WERI-Rb-1 (cell line): Measurements from ENCODE around the gene PRKCA.
"Not testable (repeated sequence)": the region's sequence is repeated elsewhere in the genome, so short reads cannot be mapped to it uniquely, and the experiment has no call there.

Experiments
- DNase-seq: peaks from one replicate; pipeline ENCODE4 v3.0.0-alpha.2; 2020
- H3K27ac ChIP-seq: fragments of 250-450 bp; sonication (Bioruptor Pico); 2 replicates; pipeline ENCODE4 v1.5.1; 2020; ENCODE audit warnings: mild to moderate bottlenecking, moderate library complexity
- H3K27me3 ChIP-seq: fragments of 250-450 bp; sonication (Bioruptor Pico); 2 replicates; pipeline ENCODE4 v1.5.1; 2021; ENCODE audit warnings: mild to moderate bottlenecking, low read depth, moderate library complexity; ENCODE audit not compliant: insufficient read depth, severe bottlenecking
- H3K36me3 ChIP-seq: fragments of 250-450 bp; sonication (Bioruptor Pico); 2 replicates; pipeline ENCODE4 v1.5.1; 2020; ENCODE audit warnings: mild to moderate bottlenecking, moderate library complexity
- H3K4me3 ChIP-seq: 2 replicates; pipeline ENCODE4 v1.5.1; 2011; ENCODE audit warnings: low read depth, mild to moderate bottlenecking, control low read depth, low read length
- H3K9me3 ChIP-seq: fragments of 250-450 bp; sonication (Bioruptor Pico); 2 replicates; pipeline ENCODE4 v1.5.1; 2021; ENCODE audit warnings: mild to moderate bottlenecking, moderate library complexity; ENCODE audit not compliant: severe bottlenecking
- TF ChIP-seq, protein P1 (sequence below): IDR thresholded peaks from 2 replicates; pipeline ENCODE4 v1.5.1; 2011; ENCODE audit warnings: low read depth, mild to moderate bottlenecking, control low read depth, inconsistent platforms, low read length

PRKCA gene

DNA sequence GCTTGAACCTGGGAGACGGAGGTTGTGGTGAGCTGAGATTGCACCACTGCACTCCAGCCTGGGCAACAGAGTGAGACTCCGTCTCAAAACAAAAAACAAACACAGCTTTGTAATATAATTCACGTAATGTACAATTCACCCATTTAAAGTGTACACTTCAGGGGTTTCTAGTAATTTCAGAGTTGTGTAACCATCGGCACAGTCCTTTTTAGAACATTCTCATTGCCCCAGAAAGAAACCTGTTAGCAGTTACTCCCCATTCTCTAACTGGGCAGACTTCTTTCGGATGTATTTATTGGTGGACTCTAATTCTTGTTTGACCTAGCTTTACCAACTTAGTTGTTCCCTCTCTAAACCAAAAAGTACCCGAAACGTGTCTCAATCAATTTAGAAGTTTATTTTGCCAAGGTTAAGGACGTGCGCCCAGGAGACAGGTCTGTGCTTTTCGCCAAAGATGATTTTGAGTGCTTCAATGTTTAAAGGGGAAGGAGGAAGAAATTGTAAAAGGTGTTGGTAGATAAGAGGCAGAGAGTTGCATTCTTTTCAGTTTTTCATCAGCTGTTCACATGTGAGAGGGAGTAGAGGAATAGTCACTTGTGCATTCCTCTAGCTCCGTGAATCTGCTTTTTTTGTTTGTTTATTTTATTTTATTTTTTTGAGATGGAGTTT, 175.3 kb downstream of the PRKCA start:
- Histone ChIP-seq H3K9me3 (no peaks in the 10 kb centered on the region), H3K4me3 (no peak overlapping the region), H3K27ac (no peak overlapping the region), H3K36me3 (no peaks in the 10 kb centered on the region), H3K27me3 (no peaks in the 10 kb centered on the region)
- DNase-seq = no peak
- TF ChIP-seq, protein P1, sequence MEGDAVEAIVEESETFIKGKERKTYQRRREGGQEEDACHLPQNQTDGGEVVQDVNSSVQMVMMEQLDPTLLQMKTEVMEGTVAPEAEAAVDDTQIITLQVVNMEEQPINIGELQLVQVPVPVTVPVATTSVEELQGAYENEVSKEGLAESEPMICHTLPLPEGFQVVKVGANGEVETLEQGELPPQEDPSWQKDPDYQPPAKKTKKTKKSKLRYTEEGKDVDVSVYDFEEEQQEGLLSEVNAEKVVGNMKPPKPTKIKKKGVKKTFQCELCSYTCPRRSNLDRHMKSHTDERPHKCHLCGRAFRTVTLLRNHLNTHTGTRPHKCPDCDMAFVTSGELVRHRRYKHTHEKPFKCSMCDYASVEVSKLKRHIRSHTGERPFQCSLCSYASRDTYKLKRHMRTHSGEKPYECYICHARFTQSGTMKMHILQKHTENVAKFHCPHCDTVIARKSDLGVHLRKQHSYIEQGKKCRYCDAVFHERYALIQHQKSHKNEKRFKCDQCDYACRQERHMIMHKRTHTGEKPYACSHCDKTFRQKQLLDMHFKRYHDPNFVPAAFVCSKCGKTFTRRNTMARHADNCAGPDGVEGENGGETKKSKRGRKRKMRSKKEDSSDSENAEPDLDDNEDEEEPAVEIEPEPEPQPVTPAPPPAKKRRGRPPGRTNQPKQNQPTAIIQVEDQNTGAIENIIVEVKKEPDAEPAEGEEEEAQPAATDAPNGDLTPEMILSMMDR = no peak

DNA sequence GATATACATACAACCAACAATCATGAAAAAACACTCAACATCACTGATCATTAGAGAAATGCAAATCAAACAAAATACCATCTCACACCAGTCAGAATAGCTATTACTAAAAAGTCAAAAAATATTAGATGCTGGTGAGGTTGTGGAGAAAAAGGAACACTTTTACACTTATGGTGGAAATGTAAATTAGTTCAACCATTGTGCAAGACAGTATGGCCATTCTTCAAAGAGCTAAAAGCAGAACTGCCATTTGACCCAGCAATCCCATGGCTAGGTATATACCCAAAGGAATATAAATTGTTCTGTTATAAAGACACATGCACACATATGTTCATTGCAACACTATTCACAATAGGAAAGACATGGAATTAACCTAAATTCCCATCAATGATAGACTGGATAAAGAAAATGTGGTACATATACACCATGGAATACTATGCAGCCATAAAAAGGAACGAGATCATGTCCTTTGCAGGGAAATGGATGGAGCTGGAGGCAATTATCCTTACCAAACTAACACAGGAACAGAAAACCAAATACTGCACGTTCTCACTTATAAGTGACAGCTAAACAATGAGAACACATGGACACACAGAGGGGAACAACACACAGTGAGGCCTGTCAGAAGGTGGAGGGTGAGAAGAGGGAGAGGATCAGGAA, 176.9 kb downstream of the PRKCA start:
- H3K27me3 ChIP-seq, DNase-seq, H3K9me3 ChIP-seq, H3K36me3 ChIP-seq, H3K4me3 ChIP-seq, H3K27ac ChIP-seq: not testable (repeated sequence)

DNA sequence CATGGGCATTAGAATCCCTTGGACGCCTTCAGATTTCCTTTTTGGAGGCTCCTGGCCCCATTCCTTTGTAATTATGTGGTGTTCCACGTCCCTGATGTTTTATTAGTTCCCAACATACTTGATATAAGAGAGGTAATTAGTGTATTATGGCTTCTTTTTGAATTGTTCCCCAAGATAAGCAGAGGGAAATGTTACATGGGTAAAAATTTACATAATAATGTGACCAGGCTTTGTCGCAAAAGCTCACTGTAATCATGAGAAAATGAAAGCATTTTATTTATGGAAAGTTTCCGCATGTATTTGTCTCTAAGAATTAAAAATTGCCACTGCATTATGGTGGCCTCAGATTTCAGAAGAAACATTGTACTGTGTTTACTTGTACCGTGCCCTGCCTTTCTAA, 177.8 kb downstream of the PRKCA start:
- Histone ChIP-seq H3K27ac (no peak overlapping the region), H3K27me3 (no peaks in the 10 kb centered on the region), H3K36me3 (no peaks in the 10 kb centered on the region), H3K4me3 (no peak overlapping the region), H3K9me3 (no peaks in the 10 kb centered on the region)
- no peak for DNase-seq
- TF ChIP-seq, protein P1 = no peak

DNA sequence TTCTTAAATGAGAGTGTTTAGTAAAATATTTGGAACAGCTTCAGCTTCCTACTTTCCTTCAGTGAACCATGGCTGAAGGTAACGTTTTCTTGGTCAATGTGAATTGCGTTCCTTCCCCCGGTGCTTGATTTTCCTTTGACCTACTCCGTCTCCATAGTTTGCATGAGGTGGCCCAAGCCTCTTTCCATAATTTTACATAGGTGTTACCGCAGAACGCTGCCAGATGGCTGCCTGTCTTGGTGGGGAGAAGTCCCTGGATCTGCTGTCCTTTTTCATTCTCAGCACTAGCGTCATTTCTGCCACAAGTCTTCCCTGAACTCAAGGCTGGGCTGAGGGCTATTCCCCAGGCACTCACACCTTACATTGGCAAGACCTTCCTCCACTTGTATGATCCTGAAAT, 178.4 kb downstream of the PRKCA start:
- H3K36me3 ChIP-seq = no peaks in the 10 kb centered on the region
- TF ChIP-seq, protein P1 = no peak
- H3K9me3 ChIP-seq = no peaks in the 10 kb centered on the region
- H3K4me3 ChIP-seq = no peak overlapping the region
- H3K27ac ChIP-seq = no peak overlapping the region
- DNase-seq = no peak
- H3K27me3 ChIP-seq = no peaks in the 10 kb centered on the region

DNA sequence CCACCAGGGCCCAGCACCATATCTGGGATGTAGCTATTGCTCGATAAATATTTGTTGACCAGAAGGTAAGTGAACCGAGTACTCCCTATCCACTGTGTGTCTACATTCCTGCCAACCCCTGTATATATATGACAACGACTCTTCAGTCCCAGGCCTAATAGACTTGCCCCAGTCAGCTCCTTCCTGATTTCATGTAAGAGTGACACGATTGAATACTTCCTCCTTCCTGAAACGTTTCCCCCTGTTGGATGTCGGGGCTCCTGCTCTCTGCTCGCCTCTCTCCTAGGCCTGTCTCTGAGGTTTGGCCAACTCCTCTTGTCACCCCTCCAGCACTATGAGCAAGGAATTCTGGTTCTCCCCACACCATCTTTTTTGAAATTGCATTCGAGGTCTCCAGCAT, 178.9 kb downstream of the PRKCA start:
- H3K4me3 ChIP-seq = no peak overlapping the region
- no peak for DNase-seq
- no peak overlapping the region for H3K27ac ChIP-seq
- H3K27me3 ChIP-seq = no peaks in the 10 kb centered on the region
- TF ChIP-seq, protein P1 = no peak
- H3K36me3 ChIP-seq = no peaks in the 10 kb centered on the region
- no peaks in the 10 kb centered on the region for H3K9me3 ChIP-seq

DNA sequence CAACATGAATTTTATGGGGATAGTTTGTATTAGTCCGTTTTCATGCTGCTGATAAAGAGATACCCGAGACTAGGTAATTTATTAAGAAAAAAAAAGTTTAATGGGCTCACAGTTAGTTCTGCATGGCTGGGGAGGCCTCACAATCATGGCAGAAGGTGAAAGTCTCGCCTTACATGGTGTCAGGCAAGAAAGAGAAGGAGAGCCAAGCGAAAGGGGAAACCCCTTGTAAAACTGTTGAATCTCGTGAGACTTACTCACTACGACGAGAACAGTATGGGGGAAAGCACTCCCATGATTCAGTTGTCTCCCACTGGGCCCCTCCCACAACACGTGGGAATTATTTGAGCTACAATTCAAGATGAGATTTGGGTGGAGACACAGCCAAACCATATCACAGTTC, 181.5 kb downstream of the PRKCA start:
- Histone ChIP-seq H3K36me3 (no peaks in the 10 kb centered on the region), H3K9me3 (no peaks in the 10 kb centered on the region), H3K27ac (no peak overlapping the region), H3K4me3 (no peak overlapping the region), H3K27me3 (no peaks in the 10 kb centered on the region)
- TF ChIP-seq, protein P1 = no peak
- DNase-seq = no peak
